MG63 (cell line): ENCODE data around the gene ZEB2. TPM values are rescaled to one million over a fixed set of nuclear protein-coding genes. Genes with fewer than 3 reads are reported as not detected.

Experiments used
- DNase-seq: peaks from one replicate; pipeline ENCODE4 v3.0.0-alpha.2; 2020
- H3K27me3 ChIP-seq: fragments of 250-450 bp; sonication (Bioruptor Pico); 2 replicates; pipeline ENCODE4 v1.5.1; 2020; ENCODE audit warnings: mild to moderate bottlenecking, moderate library complexity
- H3K36me3 ChIP-seq: fragments of 250-450 bp; sonication (Bioruptor Pico); 2 replicates; pipeline ENCODE4 v1.5.1; 2020; ENCODE audit warnings: mild to moderate bottlenecking, moderate library complexity
- H3K4me3 ChIP-seq: fragments of 250-450 bp; sonication (Bioruptor Pico); 2 replicates; pipeline ENCODE4 v1.5.1; 2020; ENCODE audit warnings: mild to moderate bottlenecking, moderate library complexity
- H3K9me3 ChIP-seq: fragments of 250-450 bp; sonication (Bioruptor Pico); 2 replicates; pipeline ENCODE4 v1.5.1; 2020; ENCODE audit warnings: mild to moderate bottlenecking, moderate library complexity
- total RNA-seq: library from RNA; depleted of rRNA; stranded (reverse); fragments of >200 nt; shearing (Covaris generic); gene quantifications from 2 replicates; pipeline ENCODE4 v1.2.3, GENCODE V29; 2014; ENCODE audit warnings: low replicate concordance

The ZEB2 gene
- total RNA-seq, 1 experiment from 2014 or later = 13.3 TPM

GRCh38 chr2:144409241-144409640 is 110.7 kb downstream of the ZEB2 start:
- H3K36me3 ChIP-seq = peaks cover 40% of the 10 kb centered on the region
- DNase-seq = no peak
- no peak overlapping the region for H3K4me3 ChIP-seq
- no peaks in the 10 kb centered on the region for H3K9me3 ChIP-seq
- H3K27me3 ChIP-seq = no peaks in the 10 kb centered on the region

GRCh38 chr2:144407262-144407661 is 112.7 kb downstream of the ZEB2 start:
- Histone ChIP-seq H3K4me3 (no peak overlapping the region), H3K36me3 (peaks cover 48% of the 10 kb centered on the region), H3K27me3 (no peaks in the 10 kb centered on the region), H3K9me3 (no peaks in the 10 kb centered on the region)
- no peak for DNase-seq

DNA sequence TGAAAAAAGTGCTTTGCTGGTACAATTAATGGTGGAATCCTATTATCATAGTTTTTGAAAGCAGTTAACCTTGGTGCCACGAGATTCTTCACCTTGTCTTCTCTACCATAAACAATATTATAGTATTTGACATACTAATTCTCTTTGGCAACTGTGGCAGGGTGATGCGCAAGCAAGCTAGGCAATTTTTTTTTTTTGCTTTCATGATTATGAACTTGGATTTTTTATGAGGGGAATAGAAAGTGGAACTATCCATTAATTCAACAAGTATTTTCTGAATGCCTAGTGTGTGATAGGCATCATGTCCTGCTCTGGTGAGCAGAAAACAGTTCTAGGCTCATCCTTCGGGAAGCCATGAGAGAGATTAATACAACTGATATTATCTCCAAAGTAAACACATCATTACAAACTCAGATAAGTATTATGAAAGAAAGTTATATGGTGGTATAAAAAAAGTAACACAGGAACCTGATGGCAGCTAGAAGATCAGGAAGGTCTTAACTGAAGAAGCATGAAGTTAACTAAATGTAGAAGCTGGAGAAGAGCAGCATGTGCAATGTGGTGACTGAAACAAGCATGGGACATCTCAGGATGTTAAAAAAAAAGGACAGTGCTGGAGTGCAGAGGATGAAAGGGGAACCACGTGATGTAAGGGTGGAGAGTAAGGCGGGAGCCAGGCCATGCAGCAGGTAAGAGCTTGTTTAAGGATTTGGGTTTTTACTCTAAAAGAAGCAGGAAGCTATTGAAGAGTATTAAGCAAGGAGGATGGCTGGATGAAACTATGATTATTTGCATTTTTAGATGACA is 113.7 kb downstream of the ZEB2 start:
- Histone ChIP-seq H3K4me3 (no peak overlapping the region), H3K27me3 (no peaks in the 10 kb centered on the region), H3K9me3 (no peaks in the 10 kb centered on the region), H3K36me3 (peaks cover 58% of the 10 kb centered on the region)
- DNase-seq = no peak

GRCh38 chr2:144405321-144405720 is 114.6 kb downstream of the ZEB2 start:
- Histone ChIP-seq H3K4me3 (no peak overlapping the region), H3K27me3 (no peaks in the 10 kb centered on the region), H3K36me3 (peaks cover 63% of the 10 kb centered on the region), H3K9me3 (no peaks in the 10 kb centered on the region)
- no peak for DNase-seq

DNA sequence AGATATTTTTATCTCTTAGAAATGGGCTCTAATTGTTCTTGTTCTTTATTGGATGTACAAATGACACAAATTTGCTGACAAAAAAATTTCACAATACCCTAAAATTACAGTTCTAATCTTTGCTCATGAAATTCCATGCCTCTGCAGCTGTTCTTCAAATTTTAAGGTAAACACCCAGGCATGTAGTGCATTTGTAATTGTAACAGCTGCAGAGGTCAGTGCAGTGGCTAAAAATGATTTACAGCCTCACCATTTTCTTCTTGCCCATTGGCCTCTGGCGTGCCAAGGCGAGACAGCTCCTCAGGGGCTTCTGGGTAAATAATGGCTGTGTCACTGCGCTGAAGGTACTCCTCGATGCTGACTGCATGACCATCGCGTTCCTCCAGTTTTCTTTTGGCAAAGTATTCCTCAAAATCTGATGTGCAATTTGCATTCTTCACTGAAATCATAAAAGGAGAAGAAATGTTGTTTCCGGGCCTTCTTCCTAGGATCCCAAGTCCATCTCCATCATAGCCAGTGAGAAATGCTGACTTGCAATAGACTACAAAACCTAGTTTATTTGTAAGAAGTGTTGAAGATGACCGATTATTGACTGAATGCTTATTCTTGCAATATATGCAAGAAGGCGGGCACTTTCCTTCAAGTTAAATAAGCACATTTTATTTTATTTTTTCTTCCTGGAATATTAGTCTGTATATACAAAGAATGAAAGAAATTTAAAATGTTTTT is 115.2 kb downstream of the ZEB2 start:
- no peak for DNase-seq
- Histone ChIP-seq H3K36me3 (peaks cover 65% of the 10 kb centered on the region), H3K4me3 (no peak overlapping the region)

DNA sequence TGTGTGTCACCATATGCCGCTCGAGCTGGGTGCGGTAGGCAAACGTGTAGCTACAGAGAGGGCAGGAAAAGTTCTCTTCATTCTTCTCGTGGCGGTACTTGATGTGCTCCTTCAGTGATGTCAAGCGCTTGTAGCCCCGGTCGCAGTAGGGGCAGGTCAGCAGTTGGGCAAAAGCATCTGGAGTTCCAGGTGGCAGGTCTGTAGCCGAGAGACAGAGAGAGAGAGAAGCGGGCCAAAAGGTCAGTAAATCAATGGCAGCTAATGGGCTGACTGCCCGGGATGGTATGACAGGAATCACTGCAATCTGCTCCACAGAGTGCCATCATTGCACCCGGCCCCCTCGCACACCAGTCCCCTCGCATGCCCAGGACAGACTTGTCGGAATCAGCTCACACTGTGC is 116.0 kb downstream of the ZEB2 start:
- Histone ChIP-seq H3K4me3 (no peak overlapping the region), H3K36me3 (peaks cover 67% of the 10 kb centered on the region), H3K9me3 (no peaks in the 10 kb centered on the region), H3K27me3 (no peaks in the 10 kb centered on the region)
- DNase-seq = no peak

More for the DNA sequence above, 115.2 kb downstream of the ZEB2 start:
- Histone ChIP-seq H3K27me3 (no peaks in the 10 kb centered on the region), H3K9me3 (no peaks in the 10 kb centered on the region)

GRCh38 chr2:144402251-144402650 is 117.7 kb downstream of the ZEB2 start:
- H3K36me3 ChIP-seq = peaks cover 71% of the 10 kb centered on the region
- no peak overlapping the region for H3K4me3 ChIP-seq
- no peak for DNase-seq
- H3K9me3 ChIP-seq = no peaks in the 10 kb centered on the region
- no peaks in the 10 kb centered on the region for H3K27me3 ChIP-seq

GRCh38 chr2:144401036-144401435 is 118.9 kb downstream of the ZEB2 start:
- no peak for DNase-seq
- H3K27me3 ChIP-seq = no peaks in the 10 kb centered on the region
- H3K36me3 ChIP-seq = peaks cover 78% of the 10 kb centered on the region
- H3K9me3 ChIP-seq = no peaks in the 10 kb centered on the region
- H3K4me3 ChIP-seq = no peak overlapping the region

GRCh38 chr2:144396318-144396717 is 123.6 kb downstream of the ZEB2 start:
- Histone ChIP-seq H3K27me3 (no peaks in the 10 kb centered on the region), H3K9me3 (no peaks in the 10 kb centered on the region), H3K36me3 (peaks cover 74% of the 10 kb centered on the region), H3K4me3 (no peak overlapping the region)
- no peak for DNase-seq

DNA sequence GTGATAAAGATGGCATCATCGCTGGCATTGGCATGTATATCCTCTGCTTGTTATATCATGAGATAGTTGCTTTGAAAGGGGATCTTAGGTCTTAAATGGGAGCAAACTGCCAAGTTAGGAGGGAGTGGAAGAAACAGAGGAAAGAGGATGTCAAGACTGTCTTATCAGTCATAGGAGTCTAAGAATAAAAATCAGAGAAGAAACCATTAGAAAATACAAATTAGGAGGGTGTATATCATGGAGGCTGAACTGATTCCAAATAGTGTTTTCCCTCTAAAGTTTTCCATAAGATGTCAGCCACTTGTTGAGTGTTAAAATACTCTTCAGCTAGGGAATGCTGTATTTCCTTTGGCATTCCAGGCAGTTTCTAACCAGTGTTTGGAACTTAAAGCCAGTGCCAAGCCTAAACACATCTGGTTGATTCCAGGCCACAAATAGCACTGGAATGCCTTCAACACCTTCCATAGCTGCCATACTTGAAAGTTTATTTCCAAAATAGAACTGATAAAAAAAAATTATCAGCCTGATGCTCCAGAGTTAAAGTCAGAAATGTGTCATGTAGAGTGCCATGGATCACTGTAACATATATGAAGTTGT is 129.4 kb downstream of the ZEB2 start:
- H3K9me3 ChIP-seq = no peaks in the 10 kb centered on the region
- peaks cover 48% of the 10 kb centered on the region for H3K36me3 ChIP-seq
- H3K4me3 ChIP-seq = no peak overlapping the region
- DNase-seq = peak; percentile 15
- no peaks in the 10 kb centered on the region for H3K27me3 ChIP-seq

GRCh38 chr2:144389930-144390311 is 130.0 kb downstream of the ZEB2 start:
- Histone ChIP-seq H3K4me3 (no peak overlapping the region), H3K9me3 (no peaks in the 10 kb centered on the region), H3K36me3 (peaks cover 45% of the 10 kb centered on the region), H3K27me3 (no peaks in the 10 kb centered on the region)
- DNase-seq = no peak

GRCh38 chr2:144389151-144389929 is 130.6 kb downstream of the ZEB2 start:
- no peak for DNase-seq
- Histone ChIP-seq H3K9me3 (no peaks in the 10 kb centered on the region), H3K27me3 (no peaks in the 10 kb centered on the region), H3K4me3 (no peak overlapping the region), H3K36me3 (peaks cover 42% of the 10 kb centered on the region)

GRCh38 chr2:144385381-144385780 is 134.5 kb downstream of the ZEB2 start:
- DNase-seq = no peak

GRCh38 chr2:144383571-144384100 is 136.3 kb downstream of the ZEB2 start:
- Histone ChIP-seq H3K36me3 (peaks cover 11% of the 10 kb centered on the region), H3K27me3 (no peaks in the 10 kb centered on the region), H3K4me3 (no peak overlapping the region), H3K9me3 (no peaks in the 10 kb centered on the region)
- no peak for DNase-seq

More at GRCh38 chr2:144385381-144385780, 134.5 kb downstream of the ZEB2 start:
- H3K9me3 ChIP-seq = no peaks in the 10 kb centered on the region
- H3K36me3 ChIP-seq = peaks cover 24% of the 10 kb centered on the region
- H3K27me3 ChIP-seq = no peaks in the 10 kb centered on the region
- no peak overlapping the region for H3K4me3 ChIP-seq

- no peak for DNase-seq
- no peaks in the 10 kb centered on the region for H3K27me3 ChIP-seq
- H3K4me3 ChIP-seq = no peak overlapping the region
- no peaks in the 10 kb centered on the region for H3K9me3 ChIP-seq
- H3K36me3 ChIP-seq = peaks cover 9% of the 10 kb centered on the region
These were observed 137.1 kb downstream of the ZEB2 start for GRCh38 chr2:144382849-144383248.

GRCh38 chr2:144381716-144382115 is 138.2 kb downstream of the ZEB2 start:
- Histone ChIP-seq H3K9me3 (no peaks in the 10 kb centered on the region), H3K4me3 (no peak overlapping the region)
- DNase-seq = no peak

More at GRCh38 chr2:144381716-144382115, 138.2 kb downstream of the ZEB2 start:
- Histone ChIP-seq H3K27me3 (no peaks in the 10 kb centered on the region), H3K36me3 (peaks cover 5% of the 10 kb centered on the region)
